Panc1 (cell line): ENCODE data around the gene MYADML2.

Experiments
- SIN3A ChIP-seq: IDR thresholded peaks from 2 replicates; pipeline ENCODE4 v1.6.1; 2012; ENCODE audit warnings: low read depth, mild to moderate bottlenecking, low read length, moderate library complexity, borderline replicate concordance; ENCODE audit not compliant: insufficient read depth
- TF ChIP-seq, protein P1 (sequence below): fragments of 450-650 bp; IDR thresholded peaks from 2 replicates; pipeline ENCODE4 v1.5.1; 2017; ENCODE audit warnings: mild to moderate bottlenecking

DNA sequence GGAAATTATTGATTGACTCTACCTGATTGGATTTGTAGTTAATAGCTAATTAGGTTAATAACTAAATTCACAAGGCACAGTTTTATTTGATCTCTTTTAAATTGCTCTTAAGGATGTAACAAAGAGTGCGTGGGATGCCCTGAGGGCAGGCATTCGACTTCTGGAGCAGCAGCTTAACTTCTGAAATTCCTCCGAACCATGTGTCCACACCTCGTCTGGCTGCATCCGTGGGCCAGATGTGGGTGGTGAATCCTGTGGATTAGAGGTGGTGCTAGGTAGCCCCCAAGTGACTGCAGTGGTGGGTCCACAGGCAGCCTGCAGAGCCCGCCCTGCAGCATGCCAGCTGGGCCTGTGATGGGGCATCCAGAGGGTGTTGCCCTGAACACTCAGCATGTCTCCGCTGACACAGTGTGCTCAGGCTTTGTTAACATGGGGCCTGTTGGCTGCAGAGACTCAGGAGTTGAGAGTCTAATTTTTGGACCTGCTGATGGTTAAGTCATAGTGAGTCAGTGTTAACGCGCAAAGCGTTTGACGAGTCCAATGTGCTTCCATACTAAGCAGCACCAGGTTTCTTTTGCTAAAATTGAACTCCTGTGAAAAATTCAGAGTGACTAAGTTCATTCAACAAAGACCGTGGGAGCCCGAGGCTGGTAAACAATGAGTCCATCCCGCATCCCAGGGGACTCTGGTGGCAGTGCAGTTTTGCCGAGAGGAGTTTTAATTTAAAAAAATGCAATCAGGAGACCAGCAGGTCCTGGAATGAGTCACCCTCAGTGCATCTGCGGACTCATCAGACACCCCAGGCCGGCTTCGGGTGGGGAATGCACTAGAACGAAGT, 48.8 kb downstream of the MYADML2 start:
- TF ChIP-seq, protein P1, sequence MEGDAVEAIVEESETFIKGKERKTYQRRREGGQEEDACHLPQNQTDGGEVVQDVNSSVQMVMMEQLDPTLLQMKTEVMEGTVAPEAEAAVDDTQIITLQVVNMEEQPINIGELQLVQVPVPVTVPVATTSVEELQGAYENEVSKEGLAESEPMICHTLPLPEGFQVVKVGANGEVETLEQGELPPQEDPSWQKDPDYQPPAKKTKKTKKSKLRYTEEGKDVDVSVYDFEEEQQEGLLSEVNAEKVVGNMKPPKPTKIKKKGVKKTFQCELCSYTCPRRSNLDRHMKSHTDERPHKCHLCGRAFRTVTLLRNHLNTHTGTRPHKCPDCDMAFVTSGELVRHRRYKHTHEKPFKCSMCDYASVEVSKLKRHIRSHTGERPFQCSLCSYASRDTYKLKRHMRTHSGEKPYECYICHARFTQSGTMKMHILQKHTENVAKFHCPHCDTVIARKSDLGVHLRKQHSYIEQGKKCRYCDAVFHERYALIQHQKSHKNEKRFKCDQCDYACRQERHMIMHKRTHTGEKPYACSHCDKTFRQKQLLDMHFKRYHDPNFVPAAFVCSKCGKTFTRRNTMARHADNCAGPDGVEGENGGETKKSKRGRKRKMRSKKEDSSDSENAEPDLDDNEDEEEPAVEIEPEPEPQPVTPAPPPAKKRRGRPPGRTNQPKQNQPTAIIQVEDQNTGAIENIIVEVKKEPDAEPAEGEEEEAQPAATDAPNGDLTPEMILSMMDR: no peak
- no peak for TF ChIP-seq SIN3A
